Measurements from ENCODE around the gene OR5AK2. TPM values are rescaled to one million over a fixed set of nuclear protein-coding genes. Genes with fewer than 3 reads are reported as not detected.

OR5AK2 gene
- total and polyA plus RNA-seq, 9 of the 15 experiments (the other 6 are each of a cell fraction or from before 2014, with no cell fraction given): not detected

- DNase-seq (ENCODE audit: extremely low read depth in 1 of 4, low spot score in 3 of 4) (no peak), FAIRE-seq (no peak), ATAC-seq (no peak)
- TF ChIP-seq SP2 (IDR thresholded peaks at IDR 0.05; ENCODE audit: extremely low read depth, low read depth, low read length, poor library complexity, severe bottlenecking) (no peak), ERF (CRISPR knock-in tag; IDR thresholded peaks at IDR 0.05) (no peak), THAP12 (CRISPR knock-in tag; IDR thresholded peaks at IDR 0.05) (no peak), TFAM (CRISPR knock-in tag; conservative IDR thresholded peaks at IDR 0.05) (no peak), ZNF197 (CRISPR knock-in tag; IDR thresholded peaks at IDR 0.05; ENCODE audit: low read depth) (no peak)
- ChIA-PET POLR2A (no interaction called here), CTCF (ENCODE audit: low intra/inter-chr PET ratio) (no interaction called here)
- Histone ChIP-seq H3K9me3 (replicated peaks; ENCODE audit: control insufficient read depth, insufficient read depth, low read depth, low read length) (no peaks in the 10 kb centered on the region), H3K4me1 (replicated peaks in 1 of 2; ENCODE audit: control insufficient read depth in 2 of 2, insufficient read depth in 2 of 2, low read length in 2 of 2) (no peaks in the 10 kb centered on the region), H2AFZ (ENCODE audit: low read depth, low read length) (no peak overlapping the region), H3K4me2 (ENCODE audit: insufficient read depth, low read length) (no peak overlapping the region), H3K9me1 (ENCODE audit: control insufficient read depth, insufficient read depth, low read length) (no peaks in the 10 kb centered on the region), H3K27ac (ENCODE audit: extremely low read depth, low read depth, low read length) (no peak overlapping the region), H3K79me2 (ENCODE audit: control insufficient read depth, insufficient read depth, low read length) (no peaks in the 10 kb centered on the region), H3K4me3 (no peak overlapping the region), H3K36me3 (ENCODE audit: control insufficient read depth, insufficient read depth, low read length) (no peaks in the 10 kb centered on the region), H4K20me1 (replicated peaks; ENCODE audit: control insufficient read depth, insufficient read depth, low read length) (no peaks in the 10 kb centered on the region), H3K9ac (ENCODE audit: insufficient read depth in 1 of 2, low read depth in 2 of 2, low read length in 2 of 2) (no peak overlapping the region), H3K27me3 (ENCODE audit: control insufficient read depth in 2 of 2, insufficient read depth in 2 of 2, low read length in 2 of 2) (no peaks in the 10 kb centered on the region)
- intact Hi-C loops (cut with micrococcal nuclease): no loop called here
- WGBS (ENCODE audit: insufficient coverage, low coverage, missing lambda C conversion rate): 3% methylated on average over 2 of the region's 2 CpGs
- in situ Hi-C loops (cut with MboI): no loop called here
- no TSS peak for BruUV-seq (replicated peaks)
Measured at GRCh38 chr11:56977314-56977713, 11.4 kb upstream of the OR5AK2 start.
